Chondrocyte (in vitro differentiated cells): ENCODE results near the gene ZNF670. TPM values are rescaled to one million over a fixed set of nuclear protein-coding genes. Genes with fewer than 3 reads are reported as not detected.

Experiments
- DNase-seq: peaks from one replicate; pipeline ENCODE4 v3.0.0; 2021; ENCODE audit warnings: mixed read lengths, low spot score
- H3K27ac Mint-ChIP-seq: one replicate; pipeline ENCODE4 v1.8.0; 2021; ENCODE audit warnings: mild to moderate bottlenecking, moderate library complexity, mixed read lengths; ENCODE audit not compliant: unreplicated experiment
- H3K27me3 Mint-ChIP-seq: 2 replicates; pipeline ENCODE4 v1.8.0; 2021; ENCODE audit warnings: low read depth, mixed read lengths
- H3K36me3 Mint-ChIP-seq: 2 replicates; pipeline ENCODE4 v1.8.0; 2021; ENCODE audit warnings: low read depth, mixed read lengths
- H3K4me1 Mint-ChIP-seq: 2 replicates; pipeline ENCODE4 v1.8.0; 2021; ENCODE audit warnings: low read depth, mild to moderate bottlenecking, mixed read lengths
- H3K4me3 Mint-ChIP-seq: one replicate; pipeline ENCODE4 v1.8.0; 2021; ENCODE audit warnings: mild to moderate bottlenecking, moderate library complexity, mixed read lengths; ENCODE audit not compliant: unreplicated experiment
- H3K9me3 Mint-ChIP-seq: 2 replicates; pipeline ENCODE4 v1.8.0; 2021; ENCODE audit warnings: low read depth, mixed read lengths
- CTCF ChIP-seq: fragments of 200-600 bp; sonication (generic); IDR thresholded peaks from 2 replicates; pipeline ENCODE4 v1.5.0; 2021; ENCODE audit warnings: antibody characterized with exemption, mild to moderate bottlenecking, moderate library complexity
- total RNA-seq: library from RNA; stranded (reverse); gene quantifications from 3 replicates; pipeline ENCODE4 v1.2.1, GENCODE V29; 2021

The ZNF670 gene
- total RNA-seq, 1 donor from 2014 or later = 2.7 TPM

GRCh38 chr1:247100676-247101279 is 22.2 kb upstream of the ZNF670 start:
- H3K4me3 Mint-ChIP-seq = no peak overlapping the region
- no peak for DNase-seq
- no peaks in the 10 kb centered on the region for H3K27me3 Mint-ChIP-seq
- no peak overlapping the region for H3K27ac Mint-ChIP-seq
- peaks cover 53% of the 10 kb centered on the region for H3K36me3 Mint-ChIP-seq
- TF ChIP-seq CTCF = no peak
- peaks cover 46% of the 10 kb centered on the region for H3K9me3 Mint-ChIP-seq
- peaks cover 18% of the 10 kb centered on the region for H3K4me1 Mint-ChIP-seq

GRCh38 chr1:247096958-247097357 is 18.3 kb upstream of the ZNF670 start:
- no peaks in the 10 kb centered on the region for H3K4me1 Mint-ChIP-seq
- H3K36me3 Mint-ChIP-seq = peaks cover 46% of the 10 kb centered on the region
- no peak for DNase-seq
- H3K4me3 Mint-ChIP-seq = no peak overlapping the region
- no peak for TF ChIP-seq CTCF
- H3K27me3 Mint-ChIP-seq = no peaks in the 10 kb centered on the region
- H3K9me3 Mint-ChIP-seq = peaks cover 44% of the 10 kb centered on the region
- no peak overlapping the region for H3K27ac Mint-ChIP-seq

GRCh38 chr1:247096544-247096943 is 17.9 kb upstream of the ZNF670 start:
- Mint-ChIP-seq H3K9me3 (peaks cover 40% of the 10 kb centered on the region), H3K27ac (no peak overlapping the region), H3K4me3 (no peak overlapping the region), H3K4me1 (no peaks in the 10 kb centered on the region), H3K27me3 (no peaks in the 10 kb centered on the region), H3K36me3 (peaks cover 42% of the 10 kb centered on the region)
- DNase-seq = no peak
- TF ChIP-seq CTCF = no peak

- Mint-ChIP-seq H3K4me3 (no peak overlapping the region), H3K27me3 (no peaks in the 10 kb centered on the region), H3K36me3 (peaks cover 38% of the 10 kb centered on the region), H3K27ac (no peak overlapping the region), H3K4me1 (no peaks in the 10 kb centered on the region), H3K9me3 (peaks cover 38% of the 10 kb centered on the region)
- no peak for TF ChIP-seq CTCF
- no peak for DNase-seq
Observed at GRCh38 chr1:247096112-247096511, 17.5 kb upstream of the ZNF670 start.

- peaks cover 2% of the 10 kb centered on the region for H3K9me3 Mint-ChIP-seq
- no peak overlapping the region for H3K27ac Mint-ChIP-seq
- H3K4me3 Mint-ChIP-seq = no peak overlapping the region
- no peak for TF ChIP-seq CTCF
- peaks cover 1% of the 10 kb centered on the region for H3K36me3 Mint-ChIP-seq
- H3K27me3 Mint-ChIP-seq = no peaks in the 10 kb centered on the region
- no peaks in the 10 kb centered on the region for H3K4me1 Mint-ChIP-seq
- no peak for DNase-seq
Observed at GRCh38 chr1:247090455-247090854, 11.8 kb upstream of the ZNF670 start.
